ENCODE data around the gene TP53. TPM values are rescaled to one million over a fixed set of nuclear protein-coding genes. Genes with fewer than 3 reads are reported as not detected.

TP53 gene
- total and polyA plus RNA-seq, 4 donors: 22.3 to 57.0 (median 27.5) TPM

DNA sequence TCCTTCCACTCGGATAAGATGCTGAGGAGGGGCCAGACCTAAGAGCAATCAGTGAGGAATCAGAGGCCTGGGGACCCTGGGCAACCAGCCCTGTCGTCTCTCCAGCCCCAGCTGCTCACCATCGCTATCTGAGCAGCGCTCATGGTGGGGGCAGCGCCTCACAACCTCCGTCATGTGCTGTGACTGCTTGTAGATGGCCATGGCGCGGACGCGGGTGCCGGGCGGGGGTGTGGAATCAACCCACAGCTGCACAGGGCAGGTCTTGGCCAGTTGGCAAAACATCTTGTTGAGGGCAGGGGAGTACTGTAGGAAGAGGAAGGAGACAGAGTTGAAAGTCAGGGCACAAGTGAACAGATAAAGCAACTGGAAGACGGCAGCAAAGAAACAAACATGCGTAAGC, 12.4 kb downstream of the TP53 start:
- DNase-seq (no peak), ATAC-seq (ENCODE audit: insufficient read depth, low FRiP score) (no peak)
- no peak overlapping the region for H3K27ac ChIP-seq (ENCODE audit: low read depth in 1 of 2, low read length in 1 of 2)
- TF ChIP-seq CTCF (IDR thresholded peaks at IDR 0.05; ENCODE audit: control extremely low read depth, extremely low read depth): no peak
- peaks cover 0 to 9% (median 5%) of the 10 kb centered on the region in 4 donors for H3K9me3 ChIP-seq (ENCODE audit: control insufficient read depth in 4 of 4, insufficient read depth in 3 of 4, low read length in 3 of 4)
- H3K9ac ChIP-seq (ENCODE audit: insufficient read depth in 1 of 2, low read length in 2 of 2): no peak overlapping the region
- peaks cover 18 to 40% (median 26%) of the 10 kb centered on the region in 4 donors for H3K36me3 ChIP-seq (ENCODE audit: control insufficient read depth in 4 of 4, insufficient read depth in 4 of 4, low read length in 4 of 4)
- WGBS, 2 donors: 90 to 92% methylated on average over 14 of the region's 14 CpGs
- H3K4me3 ChIP-seq: no peak overlapping the region
- H3K27me3 ChIP-seq (ENCODE audit: control insufficient read depth in 3 of 3, insufficient read depth in 3 of 3, low read length in 2 of 3): no peaks in the 10 kb centered on the region
- peaks cover 0 to 4% (median 0%) of the 10 kb centered on the region in 5 donors for H3K4me1 ChIP-seq (ENCODE audit: control insufficient read depth in 5 of 5, insufficient read depth in 5 of 5, low read length in 5 of 5)

DNA sequence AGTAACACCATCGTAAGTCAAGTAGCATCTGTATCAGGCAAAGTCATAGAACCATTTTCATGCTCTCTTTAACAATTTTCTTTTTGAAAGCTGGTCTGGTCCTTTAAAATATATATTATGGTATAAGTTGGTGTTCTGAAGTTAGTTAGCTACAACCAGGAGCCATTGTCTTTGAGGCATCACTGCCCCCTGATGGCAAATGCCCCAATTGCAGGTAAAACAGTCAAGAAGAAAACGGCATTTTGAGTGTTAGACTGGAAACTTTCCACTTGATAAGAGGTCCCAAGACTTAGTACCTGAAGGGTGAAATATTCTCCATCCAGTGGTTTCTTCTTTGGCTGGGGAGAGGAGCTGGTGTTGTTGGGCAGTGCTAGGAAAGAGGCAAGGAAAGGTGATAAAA, 14.1 kb downstream of the TP53 start:
- Histone ChIP-seq H3K27me3 (ENCODE audit: control insufficient read depth in 3 of 3, insufficient read depth in 3 of 3, low read length in 2 of 3) (no peaks in the 10 kb centered on the region), H3K36me3 (ENCODE audit: control insufficient read depth in 4 of 4, insufficient read depth in 4 of 4, low read length in 4 of 4) (peaks cover 20 to 49% (median 32%) of the 10 kb centered on the region in 4 donors), H3K4me1 (ENCODE audit: control insufficient read depth in 5 of 5, insufficient read depth in 5 of 5, low read length in 5 of 5) (peaks cover 0 to 4% (median 0%) of the 10 kb centered on the region in 5 donors), H3K9me3 (ENCODE audit: control insufficient read depth in 4 of 4, insufficient read depth in 3 of 4, low read length in 3 of 4) (peaks cover 0 to 9% (median 5%) of the 10 kb centered on the region in 4 donors), H3K9ac (ENCODE audit: insufficient read depth in 1 of 2, low read length in 2 of 2) (no peak overlapping the region), H3K4me3 (no peak overlapping the region), H3K27ac (ENCODE audit: low read depth in 1 of 2, low read length in 1 of 2) (no peak overlapping the region)
- DNase-seq (no peak), ATAC-seq (ENCODE audit: insufficient read depth, low FRiP score) (no peak)
- TF ChIP-seq CTCF (IDR thresholded peaks at IDR 0.05; ENCODE audit: control extremely low read depth, extremely low read depth): no peak
- 94 to 96% methylated on average over 2 of the region's 2 CpGs for WGBS, 2 donors

DNA sequence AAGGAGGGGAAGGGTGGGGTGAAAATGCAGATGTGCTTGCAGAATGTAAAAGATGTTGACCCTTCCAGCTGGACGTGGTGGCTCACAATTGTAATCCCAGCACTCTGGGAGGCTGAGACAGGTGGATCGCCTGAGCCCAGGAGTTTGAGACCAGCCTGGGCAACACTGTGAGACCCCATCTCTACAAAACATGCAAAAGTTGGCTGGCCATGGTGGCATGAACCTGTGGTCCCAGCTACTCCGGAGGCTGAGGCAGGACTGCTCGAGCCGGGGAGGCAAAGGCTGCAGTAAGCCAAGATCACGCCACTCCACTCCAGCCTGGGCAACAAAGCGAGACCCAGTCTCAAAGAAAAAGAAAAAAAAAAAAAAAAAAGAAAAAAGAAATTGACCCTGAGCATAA, 18.8 kb downstream of the TP53 start:
- H3K36me3 ChIP-seq (ENCODE audit: control insufficient read depth in 4 of 4, insufficient read depth in 4 of 4, low read length in 4 of 4): peaks cover 10 to 35% (median 20%) of the 10 kb centered on the region in 4 donors
- no peak for TF ChIP-seq CTCF (IDR thresholded peaks at IDR 0.05; ENCODE audit: control extremely low read depth, extremely low read depth)
- DNase-seq: no peak
- no peaks in the 10 kb centered on the region for H3K4me1 ChIP-seq (ENCODE audit: control insufficient read depth in 5 of 5, insufficient read depth in 5 of 5, low read length in 5 of 5)
- H3K4me3 ChIP-seq: no peak overlapping the region
- no peak overlapping the region for H3K27ac ChIP-seq (ENCODE audit: low read depth in 1 of 2, low read length in 1 of 2)
- ATAC-seq (ENCODE audit: insufficient read depth, low FRiP score): no peak
- peaks cover 0 to 7% (median 2%) of the 10 kb centered on the region in 4 donors for H3K9me3 ChIP-seq (ENCODE audit: control insufficient read depth in 4 of 4, insufficient read depth in 3 of 4, low read length in 3 of 4)
- H3K27me3 ChIP-seq (ENCODE audit: control insufficient read depth in 3 of 3, insufficient read depth in 3 of 3, low read length in 2 of 3): no peaks in the 10 kb centered on the region
- no peak overlapping the region for H3K9ac ChIP-seq (ENCODE audit: insufficient read depth in 1 of 2, low read length in 2 of 2)
- 93 to 95% methylated on average over 7 of the region's 7 CpGs for WGBS, 2 donors

Data from lung (tissue), 12 donors.